Measurements from ENCODE around the gene PRCD. TPM values are rescaled to one million over a fixed set of nuclear protein-coding genes. Genes with fewer than 3 reads are reported as not detected.

PRCD gene
- polyA plus RNA-seq, 1 donor from 2014 or later: 22.5 TPM

GRCh38 chr17:76570877-76571471, 31.1 kb downstream of the PRCD start:
- H3K9ac ChIP-seq (ENCODE audit: low read length): no peak overlapping the region
- no peaks in the 10 kb centered on the region for H3F3A ChIP-seq (ENCODE audit: insufficient read depth, low read length, poor library complexity, severe bottlenecking)
- no peaks in the 10 kb centered on the region for H3K9me3 ChIP-seq (ENCODE audit: low read length)
- H3K79me2 ChIP-seq (replicated peaks; ENCODE audit: insufficient read depth, low read length): no peaks in the 10 kb centered on the region
- H4K20me1 ChIP-seq (ENCODE audit: insufficient read depth): no peaks in the 10 kb centered on the region
- TF ChIP-seq RAD21 (conservative IDR thresholded peaks at IDR 0.05): no peak
- H3K4me2 ChIP-seq (ENCODE audit: low read length): no peak overlapping the region
- H3K9me2 ChIP-seq (ENCODE audit: insufficient read depth, low read length): no peaks in the 10 kb centered on the region
- H3K4me3 ChIP-seq (ENCODE audit: low read length): no peak overlapping the region
- no peaks in the 10 kb centered on the region for H3K27me3 ChIP-seq (ENCODE audit: insufficient read depth, low read depth, low read length)
- H2AFZ ChIP-seq (ENCODE audit: low read depth, low read length): no peak overlapping the region
- no peak overlapping the region for H3K27ac ChIP-seq (ENCODE audit: low read length)
- H3K36me3 ChIP-seq (ENCODE audit: insufficient read depth, low read length): no peaks in the 10 kb centered on the region

DNA sequence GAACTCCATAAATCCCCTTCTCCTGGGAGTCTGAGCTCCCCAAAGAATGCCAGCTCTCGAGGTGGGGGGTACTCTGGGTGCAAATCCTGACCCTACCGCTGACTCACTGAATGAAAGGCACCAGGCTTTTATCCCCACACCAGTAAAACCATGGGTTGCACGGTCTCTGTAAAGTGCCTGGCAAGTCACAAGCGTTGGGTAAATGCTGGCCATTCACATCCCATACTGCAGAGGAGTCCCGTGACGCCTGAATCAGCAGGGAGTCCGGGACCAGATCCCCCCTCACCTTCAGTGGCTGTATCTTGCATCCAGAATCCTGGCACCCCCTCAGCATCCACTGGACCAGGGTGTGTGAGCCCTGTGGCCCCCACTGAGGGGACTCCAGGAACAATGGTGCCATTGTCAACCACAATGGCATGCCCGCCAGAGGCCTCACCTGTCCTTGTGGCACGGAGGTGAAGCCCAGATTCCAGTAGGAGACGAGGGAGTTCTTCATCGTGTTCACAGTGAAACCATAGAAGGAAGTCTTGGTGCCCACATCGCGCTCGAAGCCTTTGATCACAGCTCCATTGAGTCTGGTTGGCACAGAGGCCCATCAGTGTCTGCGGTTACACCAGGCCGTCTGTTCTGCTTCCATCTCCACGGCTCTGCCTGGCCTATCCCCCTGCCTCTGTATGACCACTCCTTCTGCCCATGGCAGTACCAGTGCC, 32.5 kb downstream of the PRCD start:
- H2AFZ ChIP-seq (ENCODE audit: low read depth, low read length): no peak overlapping the region
- H3K9me3 ChIP-seq (ENCODE audit: low read length): no peaks in the 10 kb centered on the region
- H4K20me1 ChIP-seq (ENCODE audit: insufficient read depth): no peaks in the 10 kb centered on the region
- H3K79me2 ChIP-seq (replicated peaks; ENCODE audit: insufficient read depth, low read length): no peaks in the 10 kb centered on the region
- TF ChIP-seq POLR2AphosphoS5 (IDR thresholded peaks at IDR 0.05) (no peak), EP300 (conservative IDR thresholded peaks at IDR 0.05; ENCODE audit: poor library complexity, severe bottlenecking) (no peak), MXI1 (conservative IDR thresholded peaks at IDR 0.05; ENCODE audit: poor library complexity, severe bottlenecking) (no peak), SMC3 (conservative IDR thresholded peaks at IDR 0.05; ENCODE audit: poor library complexity) (no peak), REST (IDR thresholded peaks at IDR 0.05; ENCODE audit: borderline replicate concordance) (no peak)
- TF ChIP-seq, protein P1, sequence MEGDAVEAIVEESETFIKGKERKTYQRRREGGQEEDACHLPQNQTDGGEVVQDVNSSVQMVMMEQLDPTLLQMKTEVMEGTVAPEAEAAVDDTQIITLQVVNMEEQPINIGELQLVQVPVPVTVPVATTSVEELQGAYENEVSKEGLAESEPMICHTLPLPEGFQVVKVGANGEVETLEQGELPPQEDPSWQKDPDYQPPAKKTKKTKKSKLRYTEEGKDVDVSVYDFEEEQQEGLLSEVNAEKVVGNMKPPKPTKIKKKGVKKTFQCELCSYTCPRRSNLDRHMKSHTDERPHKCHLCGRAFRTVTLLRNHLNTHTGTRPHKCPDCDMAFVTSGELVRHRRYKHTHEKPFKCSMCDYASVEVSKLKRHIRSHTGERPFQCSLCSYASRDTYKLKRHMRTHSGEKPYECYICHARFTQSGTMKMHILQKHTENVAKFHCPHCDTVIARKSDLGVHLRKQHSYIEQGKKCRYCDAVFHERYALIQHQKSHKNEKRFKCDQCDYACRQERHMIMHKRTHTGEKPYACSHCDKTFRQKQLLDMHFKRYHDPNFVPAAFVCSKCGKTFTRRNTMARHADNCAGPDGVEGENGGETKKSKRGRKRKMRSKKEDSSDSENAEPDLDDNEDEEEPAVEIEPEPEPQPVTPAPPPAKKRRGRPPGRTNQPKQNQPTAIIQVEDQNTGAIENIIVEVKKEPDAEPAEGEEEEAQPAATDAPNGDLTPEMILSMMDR (IDR thresholded peaks at IDR 0.05; ENCODE audit: poor library complexity, severe bottlenecking): no peak
- no peaks in the 10 kb centered on the region for H3K27me3 ChIP-seq (ENCODE audit: insufficient read depth, low read depth, low read length)
- no peak overlapping the region for H3K4me3 ChIP-seq (ENCODE audit: low read length)
- H3K36me3 ChIP-seq (ENCODE audit: insufficient read depth, low read length): no peaks in the 10 kb centered on the region
- H3K27ac ChIP-seq (ENCODE audit: low read length): no peak overlapping the region
- no peaks in the 10 kb centered on the region for H3F3A ChIP-seq (ENCODE audit: insufficient read depth, low read length, poor library complexity, severe bottlenecking)
- H3K4me2 ChIP-seq (ENCODE audit: low read length): no peak overlapping the region
- H3K9ac ChIP-seq (ENCODE audit: low read length): no peak overlapping the region
- H3K9me2 ChIP-seq (ENCODE audit: insufficient read depth, low read length): no peaks in the 10 kb centered on the region

GRCh38 chr17:76573096-76573495, 33.3 kb downstream of the PRCD start:
- no peaks in the 10 kb centered on the region for H3K27me3 ChIP-seq (ENCODE audit: insufficient read depth, low read depth, low read length)
- no peak overlapping the region for H3K4me3 ChIP-seq (ENCODE audit: low read length)
- no peaks in the 10 kb centered on the region for H3K79me2 ChIP-seq (replicated peaks; ENCODE audit: insufficient read depth, low read length)
- TF ChIP-seq SMC3 (conservative IDR thresholded peaks at IDR 0.05; ENCODE audit: poor library complexity) (no peak), MXI1 (conservative IDR thresholded peaks at IDR 0.05; ENCODE audit: poor library complexity, severe bottlenecking) (no peak), TAF1 (IDR thresholded peaks at IDR 0.05; ENCODE audit: low read depth) (no peak), EZH2 (IDR thresholded peaks at IDR 0.05; ENCODE audit: borderline replicate concordance, insufficient read depth, low read length, poor library complexity, severe bottlenecking) (no peak), REST (IDR thresholded peaks at IDR 0.05; ENCODE audit: borderline replicate concordance) (no peak), RAD21 (conservative IDR thresholded peaks at IDR 0.05) (no peak), EP300 (conservative IDR thresholded peaks at IDR 0.05; ENCODE audit: poor library complexity, severe bottlenecking) (no peak), POLR2AphosphoS5 (IDR thresholded peaks at IDR 0.05) (no peak)
- TF ChIP-seq, protein P1 (IDR thresholded peaks at IDR 0.05; ENCODE audit: poor library complexity, severe bottlenecking): no peak
- no peak overlapping the region for H2AFZ ChIP-seq (ENCODE audit: low read depth, low read length)
- no peaks in the 10 kb centered on the region for H3K9me3 ChIP-seq (ENCODE audit: low read length)
- H3K9ac ChIP-seq (ENCODE audit: low read length): no peak overlapping the region
- no peak overlapping the region for H3K27ac ChIP-seq (ENCODE audit: low read length)
- H3K36me3 ChIP-seq (ENCODE audit: insufficient read depth, low read length): no peaks in the 10 kb centered on the region
- H3F3A ChIP-seq (ENCODE audit: insufficient read depth, low read length, poor library complexity, severe bottlenecking): no peaks in the 10 kb centered on the region
- no peaks in the 10 kb centered on the region for H3K9me2 ChIP-seq (ENCODE audit: insufficient read depth, low read length)
- H3K4me2 ChIP-seq (ENCODE audit: low read length): no peak overlapping the region
- H4K20me1 ChIP-seq (ENCODE audit: insufficient read depth): no peaks in the 10 kb centered on the region
